ENCODE results near the gene MTMR3. TPM values are rescaled to one million over a fixed set of nuclear protein-coding genes. Genes with fewer than 3 reads are reported as not detected.

Gene MTMR3
- total RNA-seq, 2 experiments from 2014 or later: 57.8 to 60.6 TPM

DNA sequence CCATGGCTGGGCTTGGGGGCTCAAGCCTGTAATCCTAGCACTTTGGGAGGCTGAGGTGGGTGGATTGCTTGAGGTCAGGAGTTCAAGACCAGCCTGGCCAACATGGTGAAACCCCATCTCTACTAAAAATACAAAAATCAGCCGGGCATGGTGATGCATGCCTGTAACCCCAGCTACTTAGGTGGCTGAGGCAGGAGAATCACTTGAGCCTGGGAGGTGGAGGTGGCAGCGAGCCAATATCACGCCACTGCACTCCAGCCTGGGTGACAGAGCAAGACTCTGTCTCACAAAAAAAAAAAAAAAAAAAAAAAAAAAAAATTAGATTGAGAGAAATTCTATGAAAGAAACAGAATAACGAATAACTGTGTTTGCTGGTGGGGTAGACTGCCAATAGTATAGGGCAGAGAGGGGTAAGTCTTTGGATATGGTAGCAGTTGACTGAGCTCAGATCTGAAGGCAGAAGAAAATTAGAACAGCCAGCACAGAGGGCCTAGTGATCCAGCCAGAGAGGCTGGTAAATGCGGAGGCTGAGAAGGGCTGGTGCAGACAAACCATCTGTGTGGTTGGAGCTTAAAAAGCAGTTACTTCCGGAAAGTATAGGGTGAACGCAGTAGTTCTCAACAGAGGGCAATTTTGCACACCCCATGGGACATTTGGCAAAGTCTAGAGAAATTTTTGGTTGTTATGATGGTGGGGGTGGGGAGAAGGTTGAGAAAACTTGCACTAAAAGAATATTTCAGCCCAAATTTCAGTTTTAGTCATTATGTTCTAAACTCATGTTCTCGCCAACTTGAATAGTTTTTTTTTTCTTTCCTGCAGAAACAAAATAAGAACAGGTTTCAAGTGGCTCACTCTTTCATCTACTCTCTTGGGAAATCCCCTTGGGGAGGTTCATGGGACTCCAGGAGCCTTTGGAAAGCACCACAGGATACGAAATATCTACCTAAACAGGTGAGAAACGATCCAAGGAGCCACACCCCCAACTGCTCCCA is 195.6 kb downstream of the MTMR3 start:
- ChIA-PET CTCF (interaction anchor here (0.7 to 1.6 kb wide), 2 partner anchors 10 to 914 kb away, joined by 3 to 4 read pairs; no protein-coding TSS in a partner anchor), POLR2A (interaction anchor here (0.6 to 1.5 kb wide), 3 partner anchors 10 to 63 kb away, joined by 3 to 5 read pairs (median 4); no protein-coding TSS in a partner anchor)
- peak overlapping the region; percentile 57 for H3K4me3 Mint-ChIP-seq
- H3K27me3 Mint-ChIP-seq: no peaks in the 10 kb centered on the region
- no peaks in the 10 kb centered on the region for H3K36me3 Mint-ChIP-seq (ENCODE audit: low read depth)
- peak overlapping the region; percentile 84 for H3K27ac Mint-ChIP-seq
- H3K4me1 Mint-ChIP-seq (ENCODE audit: low read depth): peaks cover 17% of the 10 kb centered on the region
- no peaks in the 10 kb centered on the region for H3K9me3 Mint-ChIP-seq
- intact Hi-C loops (cut with DNase I, micrococcal nuclease): no loop called here
- Histone ChIP-seq H3K9me3 (ENCODE audit: control insufficient read depth in 1 of 2, insufficient read depth in 1 of 2, low read length in 2 of 2) (no peaks in the 10 kb centered on the region), H3K4me1 (ENCODE audit: insufficient read depth, low read length) (peaks cover 14% of the 10 kb centered on the region), H3K36me3 (ENCODE audit: insufficient read depth, low read length) (no peaks in the 10 kb centered on the region), H3K27me3 (ENCODE audit: control insufficient read depth in 1 of 2, insufficient read depth in 2 of 2, low read length in 2 of 2) (no peaks in the 10 kb centered on the region), H3K4me3 (ENCODE audit: low read length) (peak overlapping the region; percentile 7), H3K27ac (ENCODE audit: low read depth in 1 of 2, low read length in 2 of 2) (peak overlapping the region in 1 of 2 donors; percentile 36)
- ATAC-seq (ENCODE audit: poor library complexity) (peak; percentile 59), DNase-seq (peak in 8 of 14 experiments; percentile 13 to 60 (median 37))
- TF ChIP-seq, protein P1, sequence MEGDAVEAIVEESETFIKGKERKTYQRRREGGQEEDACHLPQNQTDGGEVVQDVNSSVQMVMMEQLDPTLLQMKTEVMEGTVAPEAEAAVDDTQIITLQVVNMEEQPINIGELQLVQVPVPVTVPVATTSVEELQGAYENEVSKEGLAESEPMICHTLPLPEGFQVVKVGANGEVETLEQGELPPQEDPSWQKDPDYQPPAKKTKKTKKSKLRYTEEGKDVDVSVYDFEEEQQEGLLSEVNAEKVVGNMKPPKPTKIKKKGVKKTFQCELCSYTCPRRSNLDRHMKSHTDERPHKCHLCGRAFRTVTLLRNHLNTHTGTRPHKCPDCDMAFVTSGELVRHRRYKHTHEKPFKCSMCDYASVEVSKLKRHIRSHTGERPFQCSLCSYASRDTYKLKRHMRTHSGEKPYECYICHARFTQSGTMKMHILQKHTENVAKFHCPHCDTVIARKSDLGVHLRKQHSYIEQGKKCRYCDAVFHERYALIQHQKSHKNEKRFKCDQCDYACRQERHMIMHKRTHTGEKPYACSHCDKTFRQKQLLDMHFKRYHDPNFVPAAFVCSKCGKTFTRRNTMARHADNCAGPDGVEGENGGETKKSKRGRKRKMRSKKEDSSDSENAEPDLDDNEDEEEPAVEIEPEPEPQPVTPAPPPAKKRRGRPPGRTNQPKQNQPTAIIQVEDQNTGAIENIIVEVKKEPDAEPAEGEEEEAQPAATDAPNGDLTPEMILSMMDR (IDR thresholded peaks at IDR 0.05): no peak

DNA sequence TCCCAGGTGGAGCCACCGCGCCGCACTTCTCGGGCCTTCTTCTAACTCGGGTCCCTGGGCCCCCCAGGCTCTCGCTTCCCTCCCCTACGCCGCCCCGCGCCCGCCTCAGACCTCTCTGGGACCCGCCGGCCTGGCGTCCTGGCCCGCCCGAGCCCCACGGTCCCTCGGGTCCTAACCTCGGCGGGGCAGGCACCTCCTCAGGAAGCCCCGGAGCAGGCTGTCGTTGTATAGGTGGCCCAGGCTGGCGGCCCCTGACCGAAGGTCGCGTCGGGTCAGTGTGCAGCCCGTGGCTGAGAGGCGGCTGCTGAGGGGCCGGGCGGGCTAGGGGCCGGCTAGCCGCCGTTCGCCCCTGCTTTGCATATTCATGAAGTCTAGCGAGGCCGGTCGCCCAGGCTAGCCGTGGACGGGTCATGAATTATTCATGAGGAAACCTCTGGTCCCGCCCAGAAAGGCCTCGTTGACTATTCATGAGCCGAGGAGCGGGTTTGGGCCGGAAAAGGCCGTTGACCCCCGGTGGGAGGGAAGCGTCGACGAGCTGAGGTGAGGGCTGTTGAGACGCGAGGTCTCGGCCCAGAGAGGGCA is 197.1 kb downstream of the MTMR3 start, which contains the start of gene HORMAD2:
HORMAD2 (plus strand) TSS at position 513 of the 582 bp plus-strand sequence. CDS start 13,489 bp downstream, outside the sequence.
- H3K27ac ChIP-seq (ENCODE audit: low read depth in 1 of 2, low read length in 2 of 2): no peak within 1 kb of the TSS
- TF ChIP-seq, protein P1 (IDR thresholded peaks at IDR 0.05): no peak
- no peak within 1 kb of the TSS for H3K27ac Mint-ChIP-seq
- H3K4me3 ChIP-seq (ENCODE audit: low read length): no peak within 1 kb of the TSS
- H3K27me3 Mint-ChIP-seq: no peaks in the 10 kb centered on the region
- ATAC-seq (ENCODE audit: poor library complexity) (no peak), DNase-seq (peak in 1 of 14 experiments; percentile 13)
- H3K4me1 Mint-ChIP-seq (ENCODE audit: low read depth): peaks cover 17% of the 10 kb centered on the region
- POLR2A ChIA-PET: no interaction called here
- no peak within 1 kb of the TSS for H3K4me3 Mint-ChIP-seq
- peaks cover 2% of the 10 kb centered on the region for H3K9me3 Mint-ChIP-seq
- no peaks in the 10 kb centered on the region for H3K27me3 ChIP-seq (ENCODE audit: control insufficient read depth in 1 of 2, insufficient read depth in 2 of 2, low read length in 2 of 2)
- peaks cover 0 to 4% of the 10 kb centered on the region in 2 experiments for H3K9me3 ChIP-seq (ENCODE audit: control insufficient read depth in 1 of 2, insufficient read depth in 1 of 2, low read length in 2 of 2)
- H3K4me1 ChIP-seq (ENCODE audit: insufficient read depth, low read length): peaks cover 14% of the 10 kb centered on the region
- no peaks in the 10 kb centered on the region for H3K36me3 ChIP-seq (ENCODE audit: insufficient read depth, low read length)
- H3K36me3 Mint-ChIP-seq (ENCODE audit: low read depth): no peaks in the 10 kb centered on the region
- intact Hi-C loops (cut with DNase I, micrococcal nuclease): loop anchor here in 1 of 2 experiments (10.0 kb wide), 1 partner anchor 685 kb away; no protein-coding TSS in a partner anchor
- CTCF ChIA-PET: interaction anchor here (1.6 kb wide), 1 partner anchor 9 kb away, joined by 4 read pairs; no protein-coding TSS in a partner anchor

Small RNAs within 50 kb of the gene (microRNA-seq; reads per million reads assigned to microRNA genes)
- gene MIR6818 (ENCODE audit: borderline microRNAs expressed, borderline replicate concordance): 0.81 reads per million

Other genes starting within 250 kb of the MTMR3 start
- under 1 TPM; 0.33 to 0.45 TPM for gene CABP7, start 163.2 kb upstream of the MTMR3 start, total RNA-seq
- gene ZMAT5, start 116.2 kb upstream of the MTMR3 start, total RNA-seq: 1 to 10 TPM; 5.6 to 6.6 TPM
- gene UQCR10, start 115.8 kb upstream of the MTMR3 start, total RNA-seq: 10 to 100 TPM; 19.2 to 20.3 TPM
- 10 to 100 TPM; 67.1 to 68.3 TPM for gene ASCC2, start 44.9 kb upstream of the MTMR3 start, total RNA-seq
- not detected for gene HORMAD2, start 197.3 kb downstream of the MTMR3 start, total RNA-seq

All from CD4-positive, alpha-beta T cell (primary cell).